IMR-90 (cell line): ENCODE measurements around the gene ARMC9. TPM values are rescaled to one million over a fixed set of nuclear protein-coding genes. Genes with fewer than 3 reads are reported as not detected.

Experiments used
- ATAC-seq: fragments of 200-7000 bp; cut with Tn5 transposase; 2 replicates; pipeline ENCODE4 v1.9.1; 2020; ENCODE audit warnings: low read depth, mild to moderate bottlenecking, moderate library complexity
- BruUV-seq: library from RNA; stranded (reverse); fragments of 400-500 nt; replicated peaks from 2 replicates; lab custom pipeline; 2021; lab: Mats Ljungman, UMichigan
- CTCF ChIA-PET: fragments of 300-600 bp; formaldehyde crosslinking; extraction: SDS; loops from one replicate; lab custom pipeline; 2021; ENCODE audit warnings: antibody characterized with exemption; lab: Yijun Ruan, JAX
- POLR2A ChIA-PET: fragments of 300-600 bp; sonication (Branson Sonifier 250); formaldehyde crosslinking; loops from one replicate; lab custom pipeline; 2022; ENCODE audit warnings: antibody characterized with exemption; ENCODE audit not compliant: unreplicated experiment; lab: Charles Lee
- DNase-seq: peaks from one replicate; pipeline ENCODE4 v3.0.0; 2013
- H2AFZ ChIP-seq: replicated peaks from 2 replicates; pipeline ENCODE3; 2013; ENCODE audit warnings: low read length, mild to moderate bottlenecking; ENCODE audit not compliant: poor library complexity
- H2AK5ac ChIP-seq: 2 replicates; pipeline ENCODE4 v1.6.1; 2013; ENCODE audit warnings: low read depth, low read length, inconsistent platforms
- H2AK9ac ChIP-seq: replicated peaks from 2 replicates; pipeline ENCODE3; 2013; ENCODE audit warnings: mild to moderate bottlenecking, low read depth, low read length, moderate library complexity; ENCODE audit not compliant: poor library complexity
- H2BK120ac ChIP-seq: 2 replicates; pipeline ENCODE4 v1.6.1; 2013; ENCODE audit warnings: low read depth, low read length, inconsistent platforms
- H2BK15ac ChIP-seq: 3 replicates; pipeline ENCODE4 v1.6.1; 2013; ENCODE audit warnings: low read depth, low read length, inconsistent platforms
- H2BK20ac ChIP-seq: 2 replicates; pipeline ENCODE4 v1.6.1; 2013; ENCODE audit warnings: low read depth, mild to moderate bottlenecking, inconsistent platforms, low read length, moderate library complexity
- H2BK5ac ChIP-seq: 2 replicates; pipeline ENCODE4 v1.6.1; 2013; ENCODE audit warnings: mild to moderate bottlenecking, low read depth, low read length, inconsistent platforms; ENCODE audit not compliant: poor library complexity, severe bottlenecking
- H3K14ac ChIP-seq: replicated peaks from 2 replicates; pipeline ENCODE4 v1.6.1; 2013; ENCODE audit warnings: low read depth, low read length, inconsistent platforms
- H3K18ac ChIP-seq: 2 replicates; pipeline ENCODE4 v1.6.1; 2013; ENCODE audit warnings: low read depth, low read length, control low read depth
- H3K23ac ChIP-seq: 2 replicates; pipeline ENCODE4 v1.6.1; 2013; ENCODE audit warnings: low read depth, low read length, inconsistent platforms
- H3K27ac ChIP-seq: 2 replicates; pipeline ENCODE4 v1.5.1; 2013; ENCODE audit warnings: mild to moderate bottlenecking, control low read depth, low read length; ENCODE audit not compliant: insufficient read depth
- H3K27me3 ChIP-seq: 2 replicates; pipeline ENCODE4 v1.6.1; 2013; ENCODE audit warnings: low read length; ENCODE audit not compliant: control insufficient read depth, insufficient read depth
- H3K36me3 ChIP-seq: 2 replicates; pipeline ENCODE4 v1.6.1; 2013; ENCODE audit warnings: low read length, mixed read lengths; ENCODE audit not compliant: control insufficient read depth, insufficient read depth
- H3K4ac ChIP-seq: 2 replicates; pipeline ENCODE4 v1.6.1; 2013; ENCODE audit warnings: low read depth, low read length, inconsistent platforms
- H3K4me1 ChIP-seq: 2 replicates; pipeline ENCODE4 v1.6.1; 2013; ENCODE audit warnings: low read length, mixed read lengths; ENCODE audit not compliant: control insufficient read depth, insufficient read depth
- H3K4me2 ChIP-seq: 2 replicates; pipeline ENCODE4 v1.6.1; 2013; ENCODE audit warnings: low read depth, mild to moderate bottlenecking, control low read depth, low read length, moderate library complexity
- H3K4me3 ChIP-seq: 2 replicates; pipeline ENCODE4 v1.5.1; 2013; ENCODE audit warnings: low read depth, mild to moderate bottlenecking, control low read depth, low read length, moderate library complexity; ENCODE audit not compliant: insufficient read depth
- H3K56ac ChIP-seq: 2 replicates; pipeline ENCODE4 v1.6.1; 2013; ENCODE audit warnings: low read length, inconsistent platforms; ENCODE audit not compliant: insufficient read depth; ENCODE audit errors: extremely low read depth
- H3K79me1 ChIP-seq, 2 experiments: 2 replicates each; pipeline ENCODE4 v1.6.1; 2013; ENCODE audit warnings: low read length in 2 of 2, inconsistent platforms in 1 of 2, low read depth in 1 of 2
- H3K9ac ChIP-seq: 2 replicates; pipeline ENCODE4 v1.6.1; 2013; ENCODE audit warnings: low read depth, low read length, control low read depth
- H3K9me1 ChIP-seq: 2 replicates; pipeline ENCODE4 v1.6.1; 2013; ENCODE audit warnings: low read length, inconsistent platforms; ENCODE audit not compliant: insufficient read depth
- H3K9me3 ChIP-seq: 2 replicates; pipeline ENCODE4 v1.6.1; 2013; ENCODE audit warnings: low read length; ENCODE audit not compliant: control insufficient read depth, insufficient read depth
- H4K20me1 ChIP-seq: 2 replicates; pipeline ENCODE4 v1.6.1; 2013; ENCODE audit warnings: low read length, inconsistent platforms; ENCODE audit not compliant: insufficient read depth
- H4K5ac ChIP-seq: 2 replicates; pipeline ENCODE4 v1.6.1; 2013; ENCODE audit warnings: mild to moderate bottlenecking, low read depth, low read length, control low read depth
- H4K8ac ChIP-seq, 2 experiments: 2 replicates each; pipeline ENCODE4 v1.6.1; 2013; ENCODE audit warnings: low read depth in 2 of 2, low read length in 2 of 2, control low read depth in 1 of 2, inconsistent platforms in 1 of 2
- H4K91ac ChIP-seq: 2 replicates; pipeline ENCODE4 v1.6.1; 2013; ENCODE audit warnings: low read depth, low read length, inconsistent platforms; ENCODE audit not compliant: insufficient read depth
- BHLHE40 ChIP-seq: fragments of 150-350 bp; IDR thresholded peaks from 2 replicates; pipeline ENCODE4 v1.6.1; 2016; ENCODE audit warnings: mild to moderate bottlenecking, low read depth, low read length
- CHD1 ChIP-seq: IDR thresholded peaks from 2 replicates; pipeline ENCODE4 v1.6.1; 2012; ENCODE audit warnings: low read depth, low read length, improper control_type of control experiment
- FOS ChIP-seq: fragments of 150-350 bp; IDR thresholded peaks from 2 replicates; pipeline ENCODE4 v1.6.1; 2016; ENCODE audit warnings: low read depth, low read length
- MAZ ChIP-seq: IDR thresholded peaks from 2 replicates; pipeline ENCODE4 v1.6.1; 2012; ENCODE audit warnings: low read depth, mild to moderate bottlenecking, low read length, improper control_type of control experiment, moderate library complexity, borderline replicate concordance
- NFE2L2 ChIP-seq: fragments of 150-350 bp; IDR thresholded peaks from 2 replicates; pipeline ENCODE4 v1.6.1; 2016; ENCODE audit warnings: low read depth, mild to moderate bottlenecking, low read length
- RFX5 ChIP-seq: IDR thresholded peaks from 2 replicates; pipeline ENCODE4 v1.8.0; 2012; ENCODE audit warnings: low read depth, mild to moderate bottlenecking, low read length, moderate library complexity
- SMC3 ChIP-seq: fragments of 150-350 bp; IDR thresholded peaks from 2 replicates; pipeline ENCODE4 v1.6.1; 2016; ENCODE audit warnings: low read depth, mild to moderate bottlenecking, antibody characterized with exemption, low read length, moderate library complexity
- WGBS, 2 experiments: methylation state at CpG; one replicate each; pipeline versions ENCODE4 v1.1.5 to v1.1.7; 2013; ENCODE audit warnings: missing lambda C conversion rate in 2 of 2; ENCODE audit not compliant: insufficient read length in 1 of 2; ENCODE audit errors: extremely low coverage in 2 of 2; 5-methylcytosine and 5-hydroxymethylcytosine counted together
- dilution Hi-C: fragments of 300-500 bp; cut with HindIII; formaldehyde crosslinking; loops from one replicate; pipeline ENCODE4 v1.14.3; 2018; ENCODE audit warnings: low sequenced_read_pairs; ENCODE audit not compliant: unreplicated experiment
- in situ Hi-C: fragments of 300-500 bp; cut with MboI; formaldehyde crosslinking; loops from 3 replicates; pipeline ENCODE4 v1.14.3; 2019; ENCODE audit warnings: low sequenced_read_pairs, inconsistent platforms, mixed read lengths
- intact Hi-C: fragments of 100-400 bp; cut with micrococcal nuclease; formaldehyde crosslinking; loops from 2 replicates; pipeline ENCODE4 v1.10.0; 2022
- polyA plus RNA-seq, 3 experiments: library from polyadenylated mRNA; depleted of rRNA; stranded (reverse); fragments of >200 nt; gene quantifications; 2 replicates each; pipeline ENCODE4 v1.2.3, GENCODE V29; 2012; ENCODE audit warnings: low replicate concordance in 1 of 3
- total RNA-seq: library from RNA; depleted of rRNA; stranded (reverse); fragments of >200 nt; gene quantifications from 2 replicates; pipeline ENCODE4 v1.2.3, GENCODE V29; 2012
- TF ChIP-seq, protein P1 (sequence below): fragments of 150-350 bp; IDR thresholded peaks from 2 replicates; pipeline ENCODE4 v1.6.1; 2016; ENCODE audit warnings: low read depth, mild to moderate bottlenecking, low read length, moderate library complexity, borderline replicate concordance

ARMC9 gene
- total and polyA plus RNA-seq, 2 of the 4 experiments (the other 2 are of a cell fraction), result 36.0 to 46.6 TPM

- no peak for ATAC-seq
Measured at GRCh38 chr2:231383416-231384108, 185.1 kb downstream of the ARMC9 start.

More at GRCh38 chr2:231383416-231384108, 185.1 kb downstream of the ARMC9 start:
- H4K8ac ChIP-seq, result no peak overlapping the region
- H2BK15ac ChIP-seq, result no peak overlapping the region
- no peak overlapping the region for H3K9ac ChIP-seq
- DNase-seq, result no peak
- no peak overlapping the region for H4K91ac ChIP-seq
- no peak overlapping the region for H3K4me2 ChIP-seq
- no TSS peak for BruUV-seq
- peaks cover 9% of the 10 kb centered on the region for H3K4me1 ChIP-seq
- no peak overlapping the region for H2AK5ac ChIP-seq
- H4K5ac ChIP-seq, result no peak overlapping the region
- no peak overlapping the region for H3K14ac ChIP-seq
- no peaks in the 10 kb centered on the region for H3K9me1 ChIP-seq
- in situ Hi-C loops, result no loop called here
- H4K20me1 ChIP-seq, result no peaks in the 10 kb centered on the region
- H3K4ac ChIP-seq, result no peak overlapping the region
- dilution Hi-C loops, result no loop called here
- H2BK120ac ChIP-seq, result no peak overlapping the region
- CTCF ChIA-PET, result no interaction called here
- H2AK9ac ChIP-seq, result no peak overlapping the region
- no peak overlapping the region for H2AFZ ChIP-seq
- H3K23ac ChIP-seq, result no peak overlapping the region
- H3K9me3 ChIP-seq, result peaks cover 4% of the 10 kb centered on the region
- no peak overlapping the region for H3K18ac ChIP-seq
- H3K27me3 ChIP-seq, result no peaks in the 10 kb centered on the region
- no peak overlapping the region for H3K56ac ChIP-seq
- POLR2A ChIA-PET, result no interaction called here
- no peak overlapping the region for H3K27ac ChIP-seq
- WGBS, 2 experiments, result 71% methylated on average over 8 of the region's 15 CpGs; no CpG with 5 or more reads in 1 of the 2 experiments
- H3K79me1 ChIP-seq, result no peaks in the 10 kb centered on the region
- no peak overlapping the region for H3K4me3 ChIP-seq
- no peaks in the 10 kb centered on the region for H3K36me3 ChIP-seq
- intact Hi-C loops, result no loop called here
- no peak overlapping the region for H2BK5ac ChIP-seq
- no peak overlapping the region for H2BK20ac ChIP-seq
- TF ChIP-seq RFX5 (no peak), NFE2L2 (no peak), BHLHE40 (no peak), MAZ (no peak), SMC3 (no peak), CHD1 (no peak), FOS (no peak)
- TF ChIP-seq, protein P1, sequence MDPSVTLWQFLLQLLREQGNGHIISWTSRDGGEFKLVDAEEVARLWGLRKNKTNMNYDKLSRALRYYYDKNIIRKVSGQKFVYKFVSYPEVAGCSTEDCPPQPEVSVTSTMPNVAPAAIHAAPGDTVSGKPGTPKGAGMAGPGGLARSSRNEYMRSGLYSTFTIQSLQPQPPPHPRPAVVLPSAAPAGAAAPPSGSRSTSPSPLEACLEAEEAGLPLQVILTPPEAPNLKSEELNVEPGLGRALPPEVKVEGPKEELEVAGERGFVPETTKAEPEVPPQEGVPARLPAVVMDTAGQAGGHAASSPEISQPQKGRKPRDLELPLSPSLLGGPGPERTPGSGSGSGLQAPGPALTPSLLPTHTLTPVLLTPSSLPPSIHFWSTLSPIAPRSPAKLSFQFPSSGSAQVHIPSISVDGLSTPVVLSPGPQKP, result no peak
